ENCODE measurements around the gene UNC13A.

DNA sequence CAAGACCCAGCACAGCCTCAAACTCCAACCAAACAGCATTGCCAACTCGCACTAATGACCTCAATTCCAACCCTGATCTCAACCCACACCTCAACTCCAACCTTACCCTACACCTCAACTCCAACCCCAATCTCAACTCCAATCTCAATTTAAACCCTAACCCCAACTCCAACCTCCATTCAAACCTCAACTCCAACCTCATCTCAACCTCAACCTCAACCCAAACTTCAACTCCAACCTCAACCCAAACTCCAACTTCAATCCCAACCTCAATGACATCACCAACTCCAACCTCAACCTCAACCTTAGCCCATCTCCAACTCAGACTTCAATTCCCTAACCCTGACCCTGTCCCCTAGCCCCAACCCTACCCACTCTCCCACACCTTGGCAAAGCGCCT, 58.4 kb downstream of the UNC13A start:
- TF ChIP-seq POLR2AphosphoS5 (IDR thresholded peaks at IDR 0.05; ENCODE audit: low read depth, low read length) (no peak), SIN3A (IDR thresholded peaks at IDR 0.05; ENCODE audit: borderline replicate concordance, insufficient read depth, low read length) (no peak), TAF1 (IDR thresholded peaks at IDR 0.05; ENCODE audit: borderline replicate concordance, insufficient read depth, low read length) (no peak)
- TF ChIP-seq, protein P1, sequence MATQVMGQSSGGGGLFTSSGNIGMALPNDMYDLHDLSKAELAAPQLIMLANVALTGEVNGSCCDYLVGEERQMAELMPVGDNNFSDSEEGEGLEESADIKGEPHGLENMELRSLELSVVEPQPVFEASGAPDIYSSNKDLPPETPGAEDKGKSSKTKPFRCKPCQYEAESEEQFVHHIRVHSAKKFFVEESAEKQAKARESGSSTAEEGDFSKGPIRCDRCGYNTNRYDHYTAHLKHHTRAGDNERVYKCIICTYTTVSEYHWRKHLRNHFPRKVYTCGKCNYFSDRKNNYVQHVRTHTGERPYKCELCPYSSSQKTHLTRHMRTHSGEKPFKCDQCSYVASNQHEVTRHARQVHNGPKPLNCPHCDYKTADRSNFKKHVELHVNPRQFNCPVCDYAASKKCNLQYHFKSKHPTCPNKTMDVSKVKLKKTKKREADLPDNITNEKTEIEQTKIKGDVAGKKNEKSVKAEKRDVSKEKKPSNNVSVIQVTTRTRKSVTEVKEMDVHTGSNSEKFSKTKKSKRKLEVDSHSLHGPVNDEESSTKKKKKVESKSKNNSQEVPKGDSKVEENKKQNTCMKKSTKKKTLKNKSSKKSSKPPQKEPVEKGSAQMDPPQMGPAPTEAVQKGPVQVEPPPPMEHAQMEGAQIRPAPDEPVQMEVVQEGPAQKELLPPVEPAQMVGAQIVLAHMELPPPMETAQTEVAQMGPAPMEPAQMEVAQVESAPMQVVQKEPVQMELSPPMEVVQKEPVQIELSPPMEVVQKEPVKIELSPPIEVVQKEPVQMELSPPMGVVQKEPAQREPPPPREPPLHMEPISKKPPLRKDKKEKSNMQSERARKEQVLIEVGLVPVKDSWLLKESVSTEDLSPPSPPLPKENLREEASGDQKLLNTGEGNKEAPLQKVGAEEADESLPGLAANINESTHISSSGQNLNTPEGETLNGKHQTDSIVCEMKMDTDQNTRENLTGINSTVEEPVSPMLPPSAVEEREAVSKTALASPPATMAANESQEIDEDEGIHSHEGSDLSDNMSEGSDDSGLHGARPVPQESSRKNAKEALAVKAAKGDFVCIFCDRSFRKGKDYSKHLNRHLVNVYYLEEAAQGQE (IDR thresholded peaks at IDR 0.05; ENCODE audit: insufficient read depth in 1 of 2, low read depth in 2 of 2, low read length in 2 of 2), result no peak

Data from PFSK-1 (cell line).